ENCODE data around the gene ARHGEF10L. TPM values are rescaled to one million over a fixed set of nuclear protein-coding genes. Genes with fewer than 3 reads are reported as not detected.

The ARHGEF10L gene
- total RNA-seq, 1 experiment from 2014 or later = not detected

DNA sequence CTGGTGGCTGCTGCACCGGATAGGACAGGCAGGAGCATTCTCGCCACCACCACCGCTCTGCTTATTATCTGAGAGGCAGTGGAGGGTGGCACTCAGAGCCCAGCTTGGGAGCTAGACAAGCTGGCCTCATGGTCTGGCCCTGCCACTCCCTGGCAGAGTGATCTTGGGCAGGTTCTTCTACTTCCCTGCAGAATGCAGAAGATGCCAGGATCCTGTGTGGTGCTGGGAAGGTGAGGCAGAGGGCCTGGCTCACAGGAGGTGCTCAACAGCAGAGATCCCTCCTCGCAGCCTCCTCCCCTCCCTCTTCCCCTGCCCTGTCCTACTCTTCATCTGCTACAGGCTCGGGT, 60.4 kb downstream of the ARHGEF10L start:
- Histone ChIP-seq H3K36me3 (ENCODE audit: insufficient read depth, low read length) (no peaks in the 10 kb centered on the region), H3K79me2 (ENCODE audit: low read length) (no peaks in the 10 kb centered on the region), H4K20me1 (ENCODE audit: insufficient read depth, low read depth, low read length) (no peaks in the 10 kb centered on the region), H3K9ac (ENCODE audit: low read length) (no peak overlapping the region), H2AFZ (ENCODE audit: low read length) (no peak overlapping the region), H3K4me3 (ENCODE audit: low read length) (no peak overlapping the region), H3K27me3 (ENCODE audit: low read length) (no peaks in the 10 kb centered on the region), H3K9me3 (ENCODE audit: low read length) (no peaks in the 10 kb centered on the region), H3K9me2 (replicated peaks; ENCODE audit: insufficient read depth, low read length) (no peaks in the 10 kb centered on the region), H3K27ac (ENCODE audit: low read length) (no peak overlapping the region), H3K4me2 (ENCODE audit: low read depth, low read length, poor library complexity, severe bottlenecking) (no peak overlapping the region), H3K4me1 (ENCODE audit: low read length) (peaks cover 4% of the 10 kb centered on the region)
- DNase-seq = no peak

- no peak overlapping the region for H2AFZ ChIP-seq (ENCODE audit: low read length)
- H3K27me3 ChIP-seq (ENCODE audit: low read length) = no peaks in the 10 kb centered on the region
- H3K9me3 ChIP-seq (ENCODE audit: low read length) = no peaks in the 10 kb centered on the region
- H3K4me3 ChIP-seq (ENCODE audit: low read length) = no peak overlapping the region
- DNase-seq = no peak
- H3K4me2 ChIP-seq (ENCODE audit: low read depth, low read length, poor library complexity, severe bottlenecking) = no peak overlapping the region
- H3K4me1 ChIP-seq (ENCODE audit: low read length) = peaks cover 3% of the 10 kb centered on the region
- no peaks in the 10 kb centered on the region for H3K9me2 ChIP-seq (replicated peaks; ENCODE audit: insufficient read depth, low read length)
- H3K27ac ChIP-seq (ENCODE audit: low read length) = no peak overlapping the region
- no peaks in the 10 kb centered on the region for H3K36me3 ChIP-seq (ENCODE audit: insufficient read depth, low read length)
- no peak overlapping the region for H3K9ac ChIP-seq (ENCODE audit: low read length)
- H4K20me1 ChIP-seq (ENCODE audit: insufficient read depth, low read depth, low read length) = no peaks in the 10 kb centered on the region
- no peaks in the 10 kb centered on the region for H3K79me2 ChIP-seq (ENCODE audit: low read length)
These were observed 60.8 kb downstream of the ARHGEF10L start for GRCh38 chr1:17600321-17600720.

GRCh38 chr1:17601643-17602382, 62.3 kb downstream of the ARHGEF10L start:
- Histone ChIP-seq H3K9ac (ENCODE audit: low read length) (no peak overlapping the region), H4K20me1 (ENCODE audit: insufficient read depth, low read depth, low read length) (no peaks in the 10 kb centered on the region), H2AFZ (ENCODE audit: low read length) (no peak overlapping the region), H3K27ac (ENCODE audit: low read length) (no peak overlapping the region), H3K4me3 (ENCODE audit: low read length) (no peak overlapping the region), H3K9me2 (replicated peaks; ENCODE audit: insufficient read depth, low read length) (no peaks in the 10 kb centered on the region), H3K79me2 (ENCODE audit: low read length) (no peaks in the 10 kb centered on the region), H3K27me3 (ENCODE audit: low read length) (no peaks in the 10 kb centered on the region), H3K36me3 (ENCODE audit: insufficient read depth, low read length) (no peaks in the 10 kb centered on the region), H3K4me2 (ENCODE audit: low read depth, low read length, poor library complexity, severe bottlenecking) (no peak overlapping the region), H3K4me1 (ENCODE audit: low read length) (no peaks in the 10 kb centered on the region), H3K9me3 (ENCODE audit: low read length) (no peaks in the 10 kb centered on the region)
- DNase-seq = no peak

GRCh38 chr1:17603091-17603841, 63.8 kb downstream of the ARHGEF10L start:
- no peaks in the 10 kb centered on the region for H3K9me2 ChIP-seq (replicated peaks; ENCODE audit: insufficient read depth, low read length)
- no peak overlapping the region for H3K4me3 ChIP-seq (ENCODE audit: low read length)
- no peak overlapping the region for H3K4me2 ChIP-seq (ENCODE audit: low read depth, low read length, poor library complexity, severe bottlenecking)

GRCh38 chr1:17605582-17606344, 66.3 kb downstream of the ARHGEF10L start:
- Histone ChIP-seq H3K27ac (ENCODE audit: low read length) (no peak overlapping the region), H3K4me2 (ENCODE audit: low read depth, low read length, poor library complexity, severe bottlenecking) (no peak overlapping the region), H3K4me3 (ENCODE audit: low read length) (no peak overlapping the region), H3K9ac (ENCODE audit: low read length) (no peak overlapping the region), H3K36me3 (ENCODE audit: insufficient read depth, low read length) (no peaks in the 10 kb centered on the region), H3K27me3 (ENCODE audit: low read length) (no peaks in the 10 kb centered on the region), H3K9me2 (replicated peaks; ENCODE audit: insufficient read depth, low read length) (no peaks in the 10 kb centered on the region), H3K9me3 (ENCODE audit: low read length) (no peaks in the 10 kb centered on the region), H3K4me1 (ENCODE audit: low read length) (no peaks in the 10 kb centered on the region), H2AFZ (ENCODE audit: low read length) (no peak overlapping the region), H3K79me2 (ENCODE audit: low read length) (no peaks in the 10 kb centered on the region), H4K20me1 (ENCODE audit: insufficient read depth, low read depth, low read length) (no peaks in the 10 kb centered on the region)
- DNase-seq = no peak

More at GRCh38 chr1:17603091-17603841, 63.8 kb downstream of the ARHGEF10L start:
- H3K79me2 ChIP-seq (ENCODE audit: low read length) = no peaks in the 10 kb centered on the region
- H3K9ac ChIP-seq (ENCODE audit: low read length) = no peak overlapping the region
- H4K20me1 ChIP-seq (ENCODE audit: insufficient read depth, low read depth, low read length) = no peaks in the 10 kb centered on the region
- H3K27me3 ChIP-seq (ENCODE audit: low read length) = no peaks in the 10 kb centered on the region
- H2AFZ ChIP-seq (ENCODE audit: low read length) = no peak overlapping the region
- no peaks in the 10 kb centered on the region for H3K4me1 ChIP-seq (ENCODE audit: low read length)
- DNase-seq = no peak
- no peaks in the 10 kb centered on the region for H3K9me3 ChIP-seq (ENCODE audit: low read length)
- H3K36me3 ChIP-seq (ENCODE audit: insufficient read depth, low read length) = no peaks in the 10 kb centered on the region
- H3K27ac ChIP-seq (ENCODE audit: low read length) = no peak overlapping the region

DNA sequence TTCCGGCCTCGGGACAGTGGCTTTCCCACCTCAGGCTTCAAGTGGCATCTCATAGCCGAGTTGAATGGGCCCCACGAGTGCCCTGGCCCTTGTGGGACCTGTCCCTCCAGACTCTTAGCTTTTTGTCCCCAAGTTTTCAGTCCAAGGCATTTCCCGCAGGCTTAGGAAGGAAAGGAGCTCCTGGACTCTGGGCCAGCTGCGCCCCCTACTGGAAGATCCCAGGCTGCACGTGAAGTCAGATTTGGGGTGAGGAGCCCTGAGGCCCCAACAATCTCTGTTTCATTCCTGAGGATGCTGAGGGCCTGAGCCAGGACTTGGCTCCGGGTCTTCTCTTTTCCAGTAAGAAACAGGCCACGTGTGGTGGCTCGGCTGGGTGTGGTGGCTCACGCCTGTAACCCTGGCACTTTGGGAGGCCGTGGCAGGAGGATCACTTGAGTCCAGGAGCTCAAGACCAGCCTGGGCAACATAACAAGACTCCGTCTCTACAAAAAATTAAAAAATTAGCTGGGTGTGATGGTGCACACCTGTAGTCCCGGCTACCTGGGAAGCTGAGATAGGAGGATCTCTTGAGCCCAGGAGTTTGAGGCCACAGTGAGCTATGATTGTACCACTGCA, 67.4 kb downstream of the ARHGEF10L start:
- Histone ChIP-seq H3K4me1 (ENCODE audit: low read length) (no peaks in the 10 kb centered on the region), H3K9ac (ENCODE audit: low read length) (no peak overlapping the region), H3K27me3 (ENCODE audit: low read length) (no peaks in the 10 kb centered on the region), H2AFZ (ENCODE audit: low read length) (no peak overlapping the region), H3K9me3 (ENCODE audit: low read length) (no peaks in the 10 kb centered on the region), H3K27ac (ENCODE audit: low read length) (no peak overlapping the region), H3K36me3 (ENCODE audit: insufficient read depth, low read length) (no peaks in the 10 kb centered on the region), H3K79me2 (ENCODE audit: low read length) (no peaks in the 10 kb centered on the region), H4K20me1 (ENCODE audit: insufficient read depth, low read depth, low read length) (no peaks in the 10 kb centered on the region), H3K4me2 (ENCODE audit: low read depth, low read length, poor library complexity, severe bottlenecking) (no peak overlapping the region), H3K4me3 (ENCODE audit: low read length) (no peak overlapping the region), H3K9me2 (replicated peaks; ENCODE audit: insufficient read depth, low read length) (no peaks in the 10 kb centered on the region)
- peak; percentile 82 for DNase-seq

GRCh38 chr1:17607644-17608581, 68.4 kb downstream of the ARHGEF10L start:
- Histone ChIP-seq H3K4me2 (ENCODE audit: low read depth, low read length, poor library complexity, severe bottlenecking) (no peak overlapping the region), H3K79me2 (ENCODE audit: low read length) (no peaks in the 10 kb centered on the region), H3K4me1 (ENCODE audit: low read length) (no peaks in the 10 kb centered on the region), H3K36me3 (ENCODE audit: insufficient read depth, low read length) (no peaks in the 10 kb centered on the region), H3K9me2 (replicated peaks; ENCODE audit: insufficient read depth, low read length) (no peaks in the 10 kb centered on the region), H4K20me1 (ENCODE audit: insufficient read depth, low read depth, low read length) (no peaks in the 10 kb centered on the region), H3K27me3 (ENCODE audit: low read length) (no peaks in the 10 kb centered on the region), H3K4me3 (ENCODE audit: low read length) (no peak overlapping the region), H2AFZ (ENCODE audit: low read length) (no peak overlapping the region), H3K9me3 (ENCODE audit: low read length) (no peaks in the 10 kb centered on the region), H3K27ac (ENCODE audit: low read length) (no peak overlapping the region), H3K9ac (ENCODE audit: low read length) (no peak overlapping the region)
- DNase-seq = no peak
